SK-N-DZ (cell line): ENCODE measurements around the gene CFAP74.
A peak's percentile ranks its signal among the peaks of the same experiment; 100 is the strongest.

Source experiments
- DNase-seq: peaks from one replicate; pipeline ENCODE4 v3.0.0-alpha.2; 2015; ENCODE audit warnings: low spot score

The CFAP74 gene

GRCh38 chr1:1917995-1918900 is 85.3 kb downstream of the CFAP74 start:
- DNase-seq = no peak

- no peak for DNase-seq
These were observed 86.1 kb downstream of the CFAP74 start for GRCh38 chr1:1917304-1917976.

- no peak for DNase-seq
These were observed 86.7 kb downstream of the CFAP74 start for GRCh38 chr1:1916851-1917251.

- no peak for DNase-seq
These were observed 87.4 kb downstream of the CFAP74 start for GRCh38 chr1:1915911-1916840.

DNA sequence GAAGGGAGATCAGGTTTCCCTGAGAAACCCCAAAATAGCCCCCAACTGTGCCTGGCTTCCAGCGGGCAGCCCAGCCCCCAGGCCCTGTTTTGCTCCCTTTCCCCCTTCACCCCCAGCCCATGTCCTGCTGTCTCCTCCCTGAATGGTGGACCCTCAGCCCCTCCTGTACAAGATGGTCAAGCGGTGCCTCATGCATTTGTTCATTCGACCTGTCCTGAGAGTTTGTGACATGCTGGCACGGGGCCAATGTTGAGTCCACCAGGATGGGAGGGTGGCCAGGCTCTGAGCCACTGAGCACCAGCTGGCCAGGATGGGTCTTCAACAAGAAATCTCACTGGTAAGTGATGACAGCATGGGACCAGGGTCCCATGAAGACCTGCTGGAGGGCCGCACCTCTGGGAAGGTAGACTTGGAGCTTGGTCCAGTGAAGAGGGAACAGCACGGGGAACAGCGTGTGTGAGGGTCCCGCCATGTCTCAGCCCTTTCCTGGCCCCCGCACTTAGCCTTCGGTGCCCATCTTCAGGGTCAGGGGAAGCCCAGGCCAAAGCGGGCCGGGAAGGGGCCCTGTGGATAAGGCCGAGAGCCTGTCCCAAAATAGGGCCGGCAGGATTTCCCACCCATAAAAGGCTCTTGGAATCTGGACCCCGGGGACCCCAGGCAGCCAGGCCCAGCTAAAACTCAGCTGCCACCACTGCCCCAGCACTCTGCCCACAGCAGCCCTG is 88.5 kb downstream of the CFAP74 start, which contains the start of gene CALML6:
Gene CALML6, plus strand, starts transcription at position 290 of the 722 bp plus-strand sequence. Its CDS starts 21 bp downstream, at position 311.
- no peak for DNase-seq

- DNase-seq = no peak
These were observed 89.2 kb downstream of the CFAP74 start for GRCh38 chr1:1914101-1914970.

DNA sequence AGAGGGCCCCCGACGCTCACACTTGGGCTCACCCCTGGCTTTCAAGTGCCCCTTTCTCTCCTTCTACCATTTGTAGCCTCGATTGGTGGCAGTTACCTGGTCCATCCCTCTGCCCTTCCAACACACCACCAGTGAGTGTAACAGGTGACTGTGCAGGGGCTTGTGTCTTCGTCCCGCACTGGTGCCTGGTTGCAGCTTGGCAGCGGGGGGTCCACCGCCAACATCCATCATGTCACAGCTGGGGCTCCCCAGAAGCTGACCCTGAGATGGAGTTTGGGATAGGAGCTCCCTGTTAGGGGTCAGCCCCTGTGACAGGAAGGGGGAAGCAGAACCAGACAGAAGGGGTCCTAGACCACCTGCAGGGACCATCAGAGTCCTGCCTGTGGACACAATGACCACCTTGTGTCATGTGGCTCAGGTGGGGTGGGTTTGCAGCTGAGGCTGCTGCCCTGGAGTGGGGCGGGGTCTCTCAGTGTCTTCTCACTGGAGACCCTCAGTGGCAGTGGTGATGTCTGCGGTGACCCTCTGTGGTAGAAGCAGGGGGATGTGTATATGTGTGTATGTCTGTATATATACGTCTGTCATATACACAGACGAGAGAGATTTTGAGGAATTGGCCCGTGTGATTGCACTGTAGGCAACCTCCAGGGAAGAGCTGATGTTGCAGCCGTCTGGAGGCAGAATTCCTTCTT is 92.1 kb downstream of the CFAP74 start:
- no peak for DNase-seq

- no peak for DNase-seq
These were observed 92.8 kb downstream of the CFAP74 start for GRCh38 chr1:1910651-1911331.

DNA sequence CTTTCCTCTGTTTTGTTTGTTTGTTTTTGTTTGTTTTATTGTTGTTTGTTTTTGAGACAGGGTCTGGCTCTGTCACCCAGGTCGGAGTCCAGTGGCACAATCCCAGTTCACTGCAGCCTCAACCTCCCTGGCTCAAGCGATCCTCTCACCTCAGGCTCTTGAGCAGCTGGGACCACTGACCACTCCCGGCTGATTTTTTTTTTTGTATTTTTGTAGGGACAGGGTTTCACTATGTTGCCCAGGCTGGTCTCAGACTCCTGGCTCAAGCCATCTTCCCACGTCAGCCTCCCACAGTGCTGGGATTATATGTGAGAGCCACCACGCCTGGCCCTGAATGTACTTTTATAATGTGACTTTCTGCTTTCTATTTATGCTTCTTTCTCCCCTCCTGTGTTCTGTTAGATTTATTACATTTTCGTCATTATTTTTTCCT is 93.5 kb downstream of the CFAP74 start:
- no peak for DNase-seq

DNA sequence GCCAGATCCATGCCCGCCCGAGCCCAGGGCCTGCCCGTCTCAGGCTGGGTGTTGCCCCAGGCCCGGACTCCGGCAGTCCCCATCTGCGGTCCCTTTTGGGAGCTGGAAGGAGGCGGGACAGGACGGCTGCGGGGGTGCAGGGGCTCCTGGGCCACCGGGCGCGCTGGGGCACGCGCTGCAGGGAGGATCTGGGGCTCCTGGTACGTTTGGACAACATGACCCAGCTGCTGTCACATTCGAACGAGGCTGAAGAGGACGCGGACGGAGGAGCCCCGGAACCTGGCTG is 95.1 kb downstream of the CFAP74 start:
- DNase-seq = no peak

DNA sequence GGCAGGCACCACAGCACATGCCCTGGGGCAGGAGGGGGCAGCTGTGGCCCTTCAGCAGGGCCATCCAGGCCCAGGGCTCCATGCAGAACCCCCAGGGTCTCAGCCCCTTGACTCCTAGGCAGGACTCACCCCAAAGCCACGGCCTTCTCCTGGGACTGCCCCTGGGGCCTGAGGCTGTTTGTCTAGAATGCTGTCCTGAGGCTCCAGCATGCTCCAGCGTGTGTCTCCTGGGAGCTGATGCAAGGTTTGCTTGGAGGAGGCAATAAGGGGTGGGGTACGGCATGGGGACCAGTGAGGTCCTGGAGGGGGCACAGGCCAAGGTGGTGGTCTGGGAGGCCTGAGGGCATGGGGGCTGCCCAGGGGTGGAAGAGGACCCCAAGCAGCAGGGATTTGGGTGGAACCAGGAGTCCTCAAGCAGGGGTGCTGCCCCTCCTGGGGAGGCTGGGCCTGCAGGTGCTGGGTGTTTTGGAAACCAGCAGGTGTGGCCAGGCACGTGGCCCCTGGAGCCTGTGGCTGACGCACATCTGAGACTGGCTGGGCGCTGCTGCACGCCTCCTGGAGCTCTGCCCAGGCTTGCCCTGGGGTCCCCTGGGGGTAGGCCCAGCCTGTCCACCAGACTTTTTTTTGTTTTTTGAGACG is 96.4 kb downstream of the CFAP74 start:
- no peak for DNase-seq

- peak; percentile 80 for DNase-seq
These were observed 97.1 kb downstream of the CFAP74 start for GRCh38 chr1:1906185-1907097.

DNA sequence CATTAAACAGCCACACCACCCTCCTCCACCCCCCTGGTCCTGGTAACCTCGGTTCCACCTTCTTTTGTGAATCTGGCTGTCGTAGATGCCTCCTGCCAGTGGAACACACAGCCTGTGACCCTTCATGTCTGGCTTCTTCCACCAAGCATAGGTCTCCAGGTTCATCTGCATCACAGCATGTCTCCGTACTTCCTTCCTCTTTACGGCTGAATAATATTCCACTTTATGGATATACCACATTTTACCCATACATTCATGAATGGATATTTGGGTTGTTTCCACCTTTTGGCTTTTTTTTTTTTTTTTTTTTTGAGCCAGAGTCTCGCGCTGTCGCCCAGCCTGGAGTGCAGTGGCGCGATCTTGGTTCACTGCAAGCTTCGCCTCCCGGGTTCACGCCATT is 100.4 kb downstream of the CFAP74 start:
- no peak for DNase-seq

DNA sequence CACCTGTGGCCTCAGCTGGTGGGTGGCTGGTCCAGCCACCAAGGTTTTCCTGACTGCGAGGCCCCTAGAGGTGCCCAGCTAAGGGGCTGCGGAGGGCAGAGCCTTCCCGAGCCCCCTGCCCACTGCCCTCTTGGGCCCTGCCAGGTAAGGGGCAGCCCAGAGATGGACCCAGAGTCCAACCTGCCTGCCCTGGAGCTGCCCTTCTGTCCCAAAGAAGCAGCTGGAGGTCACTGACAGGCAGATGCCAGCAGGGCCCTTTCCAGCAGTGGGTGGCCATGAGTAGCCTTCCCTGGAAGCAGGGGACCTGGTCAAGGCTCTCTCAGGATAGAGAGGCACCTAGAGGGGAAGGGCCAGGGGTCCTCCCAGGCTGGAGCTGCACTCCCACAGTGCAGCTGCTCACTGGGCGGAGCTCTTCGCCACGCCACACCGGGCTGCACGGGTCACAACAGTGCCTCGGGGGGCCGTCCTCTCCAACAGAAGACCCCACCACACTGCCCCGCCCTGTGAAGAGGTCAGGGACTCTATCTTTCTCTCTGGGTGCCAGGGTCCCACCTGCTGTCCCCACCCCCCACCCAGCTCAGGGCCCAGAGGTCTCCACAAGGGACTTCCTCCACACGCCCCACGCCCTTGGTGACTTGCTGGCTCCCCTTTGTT is 101.8 kb downstream of the CFAP74 start:
- DNase-seq = no peak

DNA sequence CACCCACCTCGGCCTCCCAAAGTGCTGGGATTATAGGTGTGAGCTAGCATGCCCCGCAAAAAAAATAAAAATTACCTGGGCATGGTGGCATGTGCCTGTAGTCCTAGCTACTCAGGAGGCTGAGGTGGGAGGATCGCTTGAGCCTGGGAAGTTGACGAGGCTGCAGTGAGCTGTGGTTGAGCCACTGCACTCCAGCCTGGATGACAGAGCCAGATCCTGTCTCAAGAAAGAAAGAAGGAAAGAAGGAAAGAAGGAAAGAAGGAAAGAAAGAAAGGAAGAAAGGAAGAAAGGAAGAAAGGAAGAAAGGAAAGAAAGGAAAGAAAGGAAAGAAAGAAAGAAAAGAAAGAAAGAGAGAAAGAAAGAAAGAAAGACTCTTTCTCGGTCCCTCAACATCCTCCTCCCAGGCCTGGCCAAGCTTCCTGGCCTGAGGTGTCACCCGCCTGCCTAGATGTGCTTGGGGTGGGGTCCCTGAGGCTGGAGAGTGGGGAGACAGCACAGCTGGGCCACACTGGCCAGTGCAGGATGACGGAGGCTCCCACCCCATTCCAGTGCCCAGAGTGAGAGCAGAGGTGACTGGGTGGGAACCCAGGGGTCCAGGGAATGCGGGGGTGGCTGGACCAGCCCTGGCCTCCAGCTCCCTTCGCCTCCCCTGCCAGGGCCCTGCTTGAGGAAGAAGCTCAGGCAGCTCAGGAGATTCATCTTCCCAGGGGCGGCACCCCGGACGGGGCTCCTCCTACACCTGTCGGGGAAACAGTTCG is 102.5 kb downstream of the CFAP74 start:
- DNase-seq = no peak

DNA sequence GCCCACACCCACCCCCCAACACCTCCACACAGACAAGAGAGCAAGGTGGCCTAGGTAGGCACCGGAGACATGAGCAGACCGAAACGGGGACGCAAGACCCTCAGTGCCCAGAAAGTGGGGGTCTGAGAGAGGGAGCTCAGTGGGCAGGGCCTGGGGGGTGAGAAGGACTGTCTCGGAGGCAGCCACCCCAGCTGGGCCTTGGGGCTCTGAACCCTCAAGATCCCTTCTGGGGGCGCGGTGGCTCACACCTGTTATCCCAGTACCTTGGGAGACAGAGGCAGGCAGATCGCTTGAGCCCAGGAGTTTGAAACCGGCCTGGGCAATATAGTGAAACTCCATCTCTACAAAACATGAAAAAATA is 103.6 kb downstream of the CFAP74 start:
- DNase-seq = no peak
